HG02678 (cell line): Measurements from ENCODE around the gene SFMBT2.
"Not testable (repeated sequence)": the region's sequence is repeated elsewhere in the genome, so short reads cannot be mapped to it uniquely, and the experiment has no call there.

Experiments
- ATAC-seq: cut with Tn5 transposase; IDR thresholded peaks from one replicate; pipeline ENCODE4 v1.9.1; 2021; ENCODE audit warnings: mild to moderate bottlenecking, moderate library complexity; ENCODE audit not compliant: unreplicated experiment

SFMBT2 gene

DNA sequence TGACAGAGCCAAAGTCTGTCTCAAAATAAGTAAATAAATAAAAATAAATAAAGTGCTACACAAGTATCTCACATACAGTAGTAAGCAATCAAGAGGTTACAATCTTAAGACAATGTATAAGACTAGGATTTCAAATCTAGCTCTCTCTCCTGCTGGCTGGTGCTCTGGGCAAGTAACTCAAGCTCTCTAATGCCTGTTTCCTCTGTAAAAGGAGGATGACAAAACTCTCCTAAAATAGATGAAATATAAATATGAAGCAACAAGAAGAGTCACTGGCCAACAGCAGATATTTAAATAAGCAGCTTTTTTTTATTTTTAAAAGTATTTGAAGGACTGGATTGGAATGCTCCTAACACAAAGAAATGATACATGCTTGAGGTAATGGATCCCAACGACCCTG lies 7.2 kb downstream of the SFMBT2 start:
- ATAC-seq, result no peak

DNA sequence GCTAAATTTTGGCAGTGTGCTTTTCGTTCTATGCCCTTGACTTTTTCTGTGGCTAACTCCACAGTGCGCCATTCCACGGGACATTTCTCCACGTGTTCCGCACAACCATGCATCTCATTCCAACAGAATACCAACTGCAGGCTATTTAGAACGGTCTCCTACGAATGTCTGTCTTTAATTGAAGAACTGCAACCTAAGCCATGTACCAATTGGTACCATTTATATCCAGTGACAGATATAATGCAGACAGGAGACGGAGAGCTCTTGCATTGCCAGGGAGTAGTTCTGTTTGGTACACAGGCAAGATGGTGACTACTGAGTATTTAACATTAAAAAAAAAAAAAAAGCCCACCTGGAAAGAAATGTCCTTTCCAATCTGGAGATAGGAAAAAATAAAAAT lies 9.1 kb downstream of the SFMBT2 start:
- no peak for ATAC-seq

DNA sequence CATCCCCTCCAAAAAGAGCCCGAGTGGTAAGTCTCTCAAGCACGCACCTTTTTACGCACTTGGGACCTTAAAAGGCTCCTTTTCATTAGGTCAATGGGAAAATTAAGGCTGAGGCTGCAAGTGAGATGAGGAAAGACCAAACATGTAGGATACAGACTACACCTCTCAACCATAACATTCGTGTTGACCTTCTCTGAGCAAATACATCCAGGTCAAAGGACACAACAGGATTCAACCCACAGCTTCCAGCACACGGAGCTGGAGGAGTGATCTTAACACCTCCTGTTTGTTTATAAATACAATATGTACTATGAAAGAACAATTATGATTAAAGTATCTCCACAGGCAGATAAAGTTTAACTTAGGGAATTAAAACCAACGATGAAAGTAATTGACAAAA lies 9.7 kb downstream of the SFMBT2 start:
- no peak for ATAC-seq

DNA sequence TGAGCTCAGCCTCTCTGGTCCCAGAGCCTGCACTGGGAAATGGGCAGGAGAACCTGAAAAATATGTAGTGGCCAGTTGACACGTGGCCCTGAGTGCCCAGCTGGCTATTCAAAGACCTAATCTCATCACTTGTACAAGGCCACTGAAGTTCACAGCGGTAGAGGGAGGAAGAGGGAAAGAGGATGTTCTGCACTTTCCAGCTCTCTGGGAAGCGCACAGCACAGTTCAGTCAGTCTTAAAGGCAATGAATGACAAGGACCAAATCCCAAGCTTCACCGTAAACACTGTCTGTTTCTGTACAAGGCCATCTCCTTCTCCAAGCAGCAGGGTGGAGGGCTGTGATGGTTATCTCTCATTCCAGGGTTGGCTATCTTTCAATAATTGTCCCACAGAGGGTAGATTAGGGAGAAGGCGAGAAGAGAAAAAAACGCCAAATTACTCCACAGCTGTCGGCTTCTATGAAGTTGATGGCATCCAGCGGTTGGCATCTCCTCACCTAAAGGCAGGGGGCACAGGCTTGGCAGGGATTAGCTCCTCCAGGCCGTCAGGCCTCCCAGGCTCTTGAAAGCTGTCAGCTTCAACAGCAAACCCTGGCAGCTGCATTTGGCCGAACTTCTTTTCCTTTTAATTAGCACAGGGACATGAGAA lies 10.6 kb downstream of the SFMBT2 start:
- no peak for ATAC-seq

DNA sequence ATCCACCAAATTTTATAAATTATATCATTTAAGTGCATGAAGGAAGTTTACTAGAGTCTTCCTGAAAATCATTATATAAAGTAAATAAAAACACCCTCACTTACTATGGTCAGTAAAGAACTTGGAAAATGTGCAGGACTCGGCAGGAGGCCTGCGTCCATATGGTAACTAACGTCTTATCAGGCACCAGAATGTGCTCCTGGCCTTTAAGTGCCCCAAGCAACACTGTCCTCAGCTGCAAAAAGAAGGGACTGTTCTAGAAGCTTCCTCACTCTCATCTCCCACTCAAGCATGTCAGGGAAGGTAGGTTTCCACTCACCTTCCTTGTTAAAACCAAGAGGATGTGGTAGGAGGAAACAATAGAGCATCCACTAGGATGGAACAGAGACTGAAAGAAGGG lies 11.3 kb downstream of the SFMBT2 start:
- ATAC-seq, result no peak

DNA sequence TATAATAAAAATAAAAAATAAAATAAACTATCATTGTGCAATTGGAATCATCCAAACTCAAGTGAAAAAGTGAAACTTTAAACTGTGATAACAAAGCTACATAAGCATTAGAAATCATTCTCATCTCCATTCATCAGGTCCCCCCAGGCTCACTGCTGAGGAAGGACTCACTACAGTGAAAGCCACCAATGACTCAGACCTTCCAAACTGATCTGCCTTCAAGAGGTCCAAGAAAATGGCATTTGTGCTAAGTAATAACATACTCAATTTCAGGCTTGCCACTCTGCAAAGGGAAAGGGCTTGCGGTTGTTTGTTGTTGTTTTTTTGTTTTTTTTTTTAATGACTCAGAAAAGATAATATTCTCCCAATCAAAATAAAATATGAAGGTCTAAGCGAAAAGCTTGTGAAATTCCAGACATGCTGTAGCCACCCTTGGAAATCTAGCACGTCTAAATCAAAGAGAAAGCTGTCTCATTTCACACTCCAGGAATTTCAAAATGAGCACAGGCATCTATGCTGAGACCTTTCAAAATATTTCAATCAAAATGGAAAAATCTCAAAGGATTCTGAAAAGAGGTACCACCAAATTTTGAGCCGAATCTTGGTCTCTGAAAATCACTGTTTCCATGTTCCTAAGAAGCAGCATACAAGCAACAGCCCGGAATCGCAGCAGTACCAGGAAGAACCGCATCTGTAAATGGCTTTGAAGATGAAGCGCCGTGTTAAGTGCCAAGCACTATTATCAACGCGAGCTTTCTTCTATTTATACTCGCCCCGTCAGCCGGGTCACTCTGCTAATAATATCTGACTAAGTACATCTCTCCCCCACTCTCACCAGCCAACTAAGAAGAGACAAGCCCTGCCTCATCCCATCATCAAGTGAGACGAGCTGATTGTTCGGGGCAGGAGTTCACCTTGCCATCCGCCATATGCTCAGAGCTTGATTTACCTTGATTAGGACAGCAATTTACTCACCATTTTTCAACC lies 13.5 kb downstream of the SFMBT2 start:
- ATAC-seq, result no peak

DNA sequence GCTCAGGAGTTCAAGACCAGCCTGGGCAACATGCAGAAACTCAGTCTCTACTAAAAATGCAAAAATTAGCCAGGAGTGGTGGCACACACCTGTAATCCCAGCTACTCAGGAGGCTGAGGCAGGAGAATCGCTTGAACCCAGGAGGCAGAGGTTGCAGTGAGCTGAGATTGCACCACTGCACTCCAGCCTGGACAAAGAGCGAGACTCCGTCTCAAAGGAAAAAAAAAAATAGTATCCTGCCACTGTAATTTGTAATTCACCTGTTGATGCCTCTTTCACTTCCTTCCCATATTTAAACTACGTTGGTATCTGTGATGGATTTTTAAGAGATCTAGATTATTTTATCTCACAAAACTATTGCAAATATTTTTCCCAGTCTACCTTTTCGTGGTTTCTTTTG lies 18.5 kb downstream of the SFMBT2 start:
- not testable (repeated sequence) for ATAC-seq

DNA sequence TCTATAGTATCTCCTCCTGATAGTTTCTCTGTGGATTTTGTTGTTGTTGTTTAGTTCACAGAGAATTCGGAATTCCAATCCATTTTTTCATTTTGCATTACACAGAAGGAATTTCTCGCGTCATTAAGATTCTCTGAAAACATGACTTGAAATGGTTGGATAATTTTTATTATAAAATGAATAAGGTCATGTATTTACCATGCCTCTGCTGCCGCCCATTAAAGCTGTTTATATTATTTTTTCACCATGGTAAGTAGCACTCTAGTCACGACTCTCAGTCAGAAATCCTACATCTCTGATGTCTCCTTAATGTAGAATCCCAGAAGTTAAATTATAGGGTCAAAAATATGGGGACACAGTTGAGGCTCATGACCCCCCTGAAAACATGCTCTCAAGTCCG lies 19.1 kb downstream of the SFMBT2 start:
- ATAC-seq, result no peak

DNA sequence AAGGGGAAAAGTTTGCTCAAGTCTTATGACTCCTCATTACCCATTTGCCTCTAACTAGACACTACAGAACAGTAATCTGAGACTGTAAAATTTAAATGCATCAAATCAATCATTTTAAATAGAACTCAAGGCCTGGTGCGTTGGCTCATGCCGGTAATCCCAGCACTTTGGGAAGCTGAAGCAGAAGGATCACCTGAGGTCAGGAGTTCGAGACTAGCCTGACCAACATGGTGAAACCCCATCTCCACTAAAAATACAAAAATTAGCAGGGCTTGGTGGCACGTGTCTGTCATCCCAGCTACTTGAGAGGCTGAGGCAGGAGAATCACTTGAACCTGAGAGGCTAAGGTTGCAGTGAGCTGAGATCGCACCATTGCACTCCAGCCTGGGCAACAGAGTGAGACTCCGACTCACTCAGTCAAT lies 20.1 kb downstream of the SFMBT2 start:
- ATAC-seq, result not testable (repeated sequence)

DNA sequence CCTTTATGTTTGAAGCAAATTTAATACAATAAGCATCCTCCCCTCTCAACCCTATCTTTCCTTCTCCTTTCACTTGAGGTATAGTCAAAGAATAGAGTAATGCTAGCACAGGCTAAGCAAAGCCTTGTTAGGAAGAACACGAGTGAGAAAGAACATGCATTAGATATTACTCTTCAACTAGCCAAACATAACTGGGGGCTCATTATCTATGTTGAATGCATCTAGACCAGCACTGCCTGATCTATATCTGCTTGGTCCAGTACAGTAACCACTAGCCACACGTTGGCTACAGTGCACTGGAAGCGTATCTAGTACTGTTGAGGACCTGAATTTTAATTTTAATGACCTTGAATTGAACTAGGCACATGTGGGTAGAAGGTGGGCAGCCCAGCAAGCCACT lies 21.0 kb downstream of the SFMBT2 start:
- no peak for ATAC-seq

DNA sequence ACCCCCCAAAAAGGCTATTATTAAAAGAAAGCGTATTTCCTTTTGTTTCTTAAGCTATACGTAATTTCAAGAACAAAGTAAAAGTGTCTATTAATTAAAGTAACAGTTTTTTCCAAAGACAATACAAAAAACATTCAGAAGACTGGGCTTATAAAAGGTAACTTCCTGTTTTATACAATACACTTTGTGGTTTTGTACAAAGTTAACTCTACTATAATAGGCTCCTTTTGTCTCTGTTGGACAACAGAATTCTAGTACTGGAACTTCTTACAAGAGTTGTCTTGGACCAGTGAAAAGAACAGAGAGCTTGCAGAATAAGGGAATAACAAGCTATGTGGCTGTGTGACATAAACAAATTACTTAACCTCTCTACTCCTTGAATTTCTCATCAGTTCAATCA lies 21.5 kb downstream of the SFMBT2 start:
- no peak for ATAC-seq

DNA sequence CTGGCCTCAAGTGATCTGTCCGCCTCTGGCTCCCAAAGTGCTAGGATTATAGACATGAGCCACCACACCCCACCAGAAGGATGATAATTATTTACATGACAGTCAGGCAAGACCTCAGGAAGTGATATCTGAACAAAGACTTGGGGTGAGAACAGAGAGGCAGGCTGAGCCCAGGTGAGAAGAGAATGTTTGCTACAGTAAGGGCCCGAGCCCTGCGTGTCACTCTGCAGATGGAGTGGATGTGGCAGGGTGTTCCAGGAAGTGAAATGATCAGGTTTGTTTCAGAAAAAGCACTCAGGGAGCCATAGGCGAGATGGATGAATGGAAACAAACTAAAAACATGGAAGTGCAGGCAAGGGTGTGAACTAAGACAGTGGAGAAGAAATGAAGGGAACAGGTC lies 22.2 kb downstream of the SFMBT2 start:
- ATAC-seq, result no peak

DNA sequence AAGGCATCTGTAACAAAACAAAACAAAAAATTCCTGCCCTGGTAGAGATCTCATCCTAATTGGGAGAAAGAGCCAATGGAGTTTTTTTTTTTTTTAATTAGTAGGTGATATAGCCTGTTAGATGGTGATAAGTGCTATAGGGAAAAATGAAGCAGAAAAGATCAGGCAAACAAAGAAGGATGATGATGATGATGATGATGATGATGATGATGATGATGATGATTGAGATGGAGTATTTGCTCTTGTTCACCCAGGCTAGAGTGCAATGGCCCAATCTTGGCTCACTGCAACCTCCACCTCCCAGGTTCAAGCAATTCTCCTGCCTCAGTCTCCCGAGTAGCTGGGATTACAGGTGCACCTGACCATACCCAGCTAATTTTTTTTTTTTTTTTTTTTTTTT lies 22.7 kb downstream of the SFMBT2 start:
- not testable (repeated sequence) for ATAC-seq

DNA sequence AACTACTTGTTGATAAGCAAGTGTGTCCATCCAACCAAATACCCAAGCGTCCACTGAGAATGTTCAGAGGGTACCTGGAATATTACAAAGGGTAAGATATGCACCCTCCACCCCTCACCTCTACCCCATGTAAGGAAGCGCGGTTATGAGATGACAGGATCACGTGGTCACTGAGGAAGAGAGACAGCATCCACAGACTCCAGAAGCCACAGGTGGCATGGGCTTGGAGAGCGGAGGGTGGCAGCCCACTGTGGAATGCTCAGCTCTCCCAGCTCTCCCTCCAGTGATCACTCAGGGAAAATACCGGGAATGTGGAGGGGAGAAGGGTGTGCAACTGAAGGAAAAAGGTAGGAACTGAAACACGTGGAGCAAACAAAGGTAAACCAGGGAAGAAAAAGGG lies 25.7 kb downstream of the SFMBT2 start:
- no peak for ATAC-seq

DNA sequence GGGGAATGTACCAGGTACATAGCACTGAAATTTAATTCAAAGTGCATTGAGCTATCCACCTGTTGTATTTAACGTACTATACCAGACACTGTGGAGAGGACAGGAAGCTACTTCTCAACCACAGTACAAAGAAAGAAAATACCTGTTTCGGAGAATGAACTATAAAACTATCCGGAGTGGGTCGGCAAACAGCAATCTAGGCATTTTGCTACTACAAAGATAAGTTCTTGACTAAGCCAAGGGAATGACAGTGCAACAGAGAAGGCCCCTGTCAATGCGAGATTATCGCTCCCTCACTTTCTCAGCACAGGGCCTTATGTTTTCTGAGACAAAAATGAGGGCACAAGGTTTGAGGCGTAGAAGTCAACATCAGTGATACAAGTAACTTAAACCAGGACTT lies 27.4 kb downstream of the SFMBT2 start:
- ATAC-seq, result no peak

DNA sequence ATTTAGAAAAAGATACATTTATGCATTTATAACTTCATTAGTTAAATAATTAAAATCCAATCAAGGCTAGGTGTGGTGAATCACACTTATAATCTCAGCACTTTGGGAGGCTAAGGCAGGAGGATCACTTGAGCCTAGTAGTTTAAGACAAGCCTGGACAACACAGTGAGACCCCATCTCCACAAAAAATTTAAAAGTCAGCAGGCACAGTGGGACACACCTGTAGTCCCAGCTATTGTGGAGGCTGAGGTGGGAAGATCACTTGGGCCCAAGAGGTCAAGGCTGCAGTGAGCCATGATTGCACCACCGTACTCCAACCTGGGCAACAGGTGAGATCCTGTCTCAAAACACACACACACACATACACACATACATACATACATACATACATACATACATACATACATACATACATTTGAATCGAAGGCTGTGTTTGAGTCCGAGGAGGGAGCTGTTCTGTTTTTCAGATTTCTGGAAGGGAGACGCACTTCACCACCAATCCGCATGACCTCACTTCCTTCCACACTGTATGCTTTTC lies 30.1 kb downstream of the SFMBT2 start:
- ATAC-seq, result no peak

DNA sequence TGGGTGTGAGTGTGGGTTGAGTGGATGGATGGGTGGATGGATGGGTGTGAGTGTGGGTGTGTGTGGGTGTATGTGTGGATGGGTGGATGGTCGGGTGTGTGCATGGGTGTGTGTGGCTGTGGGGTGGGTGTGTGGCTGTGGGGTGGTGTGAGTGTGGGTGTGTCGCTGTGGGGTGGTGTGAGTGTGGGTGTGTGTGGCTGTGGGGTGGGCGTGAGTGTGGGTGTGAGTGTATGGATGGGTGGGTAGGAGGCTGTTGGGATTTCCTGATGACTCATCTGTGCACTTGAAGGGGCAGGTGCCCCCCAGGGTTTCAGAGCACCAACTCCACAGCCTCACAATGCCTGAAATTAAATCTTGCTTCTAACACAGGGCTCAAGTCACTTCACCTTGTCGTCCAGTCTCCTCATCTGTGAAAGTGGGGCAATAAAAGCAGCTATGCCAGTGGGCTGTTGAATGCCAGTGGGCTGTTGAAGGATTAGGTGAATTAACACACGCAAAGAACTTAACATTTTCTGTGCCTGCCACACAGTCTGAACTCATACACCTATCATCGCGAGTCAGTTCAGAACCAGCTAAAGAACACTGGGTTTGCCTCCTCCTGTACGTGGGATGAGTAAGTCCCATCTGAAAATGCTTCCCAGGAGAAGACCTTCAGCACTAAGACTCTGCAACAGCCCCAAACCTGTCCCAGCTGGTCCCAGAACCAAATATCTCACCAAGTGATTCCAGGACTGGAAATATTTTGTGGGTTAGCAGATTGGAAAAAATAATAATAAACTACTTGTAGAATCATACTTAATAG lies 32.0 kb downstream of the SFMBT2 start:
- ATAC-seq, result no peak

DNA sequence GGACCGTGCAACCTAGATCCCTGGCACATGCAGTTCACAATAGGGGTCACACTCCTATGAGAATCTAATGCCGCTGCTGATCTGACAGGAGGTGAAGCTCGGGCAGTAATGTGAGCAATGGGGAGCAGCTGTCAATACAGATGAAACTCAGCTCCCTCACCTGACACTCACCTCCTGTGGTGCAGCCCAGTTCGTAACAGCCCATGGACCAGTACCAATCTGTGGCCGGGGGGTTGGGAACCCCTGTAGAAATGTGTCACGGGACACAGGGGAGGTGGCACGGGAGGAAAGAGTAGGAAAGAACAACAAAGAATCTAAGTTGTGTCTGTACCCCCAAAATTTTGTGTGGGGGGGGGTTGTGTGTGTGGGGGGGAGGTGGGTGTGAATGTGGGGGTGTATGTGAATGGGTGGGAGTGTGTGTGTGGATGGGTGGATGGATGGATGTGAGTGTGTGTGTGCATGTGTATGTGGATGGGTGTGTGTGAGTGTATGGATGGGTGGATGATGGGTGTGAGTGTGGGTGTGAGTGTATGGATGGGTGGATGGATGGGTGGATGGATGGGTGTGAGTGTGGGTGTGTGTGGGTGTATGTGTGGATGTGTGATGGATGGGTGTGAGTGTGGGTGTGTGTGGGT lies 33.1 kb downstream of the SFMBT2 start:
- no peak for ATAC-seq

DNA sequence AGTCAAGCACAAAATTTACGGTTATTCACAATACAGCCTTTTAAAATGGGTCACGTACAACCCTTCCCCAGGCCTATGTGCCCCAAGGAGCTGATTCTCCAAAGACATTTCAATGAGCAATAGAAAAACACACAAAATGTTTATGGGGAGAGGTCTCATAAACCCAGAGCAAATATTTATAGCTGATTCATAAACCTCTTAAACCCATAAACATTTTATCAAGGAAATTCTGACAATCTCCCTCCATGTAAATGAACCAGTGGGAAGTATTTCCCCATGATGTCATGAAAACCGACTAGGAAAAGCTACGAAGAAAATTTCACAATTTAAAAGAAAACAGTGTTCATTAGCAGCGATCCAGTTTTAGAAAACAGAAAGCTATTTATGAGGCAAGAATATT lies 36.0 kb downstream of the SFMBT2 start:
- no peak for ATAC-seq

DNA sequence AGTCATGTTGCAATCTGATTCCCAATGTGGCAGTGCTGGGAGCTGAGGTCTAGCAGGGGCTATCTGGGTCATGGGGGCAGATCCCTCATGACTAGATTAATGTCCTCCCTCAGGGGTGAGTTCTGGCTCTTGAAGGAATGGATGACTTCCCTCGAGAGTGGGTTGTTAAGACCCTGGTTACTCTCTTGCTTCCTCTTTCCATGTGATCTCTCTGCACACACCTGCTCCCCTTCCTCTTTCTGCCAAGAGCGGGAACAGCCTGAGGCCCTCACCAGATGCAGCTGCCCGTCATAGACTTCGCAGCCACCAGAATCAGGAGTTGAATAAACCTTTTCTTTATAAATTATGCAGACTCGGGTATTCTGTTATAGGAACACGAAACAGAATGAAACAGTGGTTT lies 37.8 kb downstream of the SFMBT2 start:
- ATAC-seq, result no peak

DNA sequence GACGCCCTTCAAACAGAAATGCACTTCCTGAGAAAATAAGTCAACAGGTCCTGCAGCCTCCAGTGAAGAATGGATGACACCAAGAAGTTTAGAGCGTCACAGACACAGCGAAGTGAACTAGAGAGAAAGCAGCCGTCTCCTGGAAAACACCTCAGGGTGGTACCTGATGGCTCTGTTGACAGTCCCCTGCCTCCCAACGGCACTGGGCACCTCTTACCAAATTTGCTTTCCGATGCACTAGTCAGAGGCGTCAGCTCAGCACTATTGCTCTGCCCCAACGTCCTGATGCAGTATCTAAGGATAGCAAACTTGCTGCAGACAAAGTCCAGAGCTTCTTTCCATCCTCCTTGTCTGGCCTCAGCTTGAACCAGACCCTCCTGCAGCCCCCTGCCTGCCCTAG lies 38.3 kb downstream of the SFMBT2 start:
- no peak for ATAC-seq
